Eye (tissue), 1 donor: ENCODE results near the gene MRPS26.
"Not testable (repeated sequence)": the region's sequence is repeated elsewhere in the genome, so short reads cannot be mapped to it uniquely, and the experiment has no call there.

Experiments
- DNase-seq: peaks from one replicate; pipeline ENCODE4 v3.0.0-alpha.2; 2015

Gene MRPS26

DNA sequence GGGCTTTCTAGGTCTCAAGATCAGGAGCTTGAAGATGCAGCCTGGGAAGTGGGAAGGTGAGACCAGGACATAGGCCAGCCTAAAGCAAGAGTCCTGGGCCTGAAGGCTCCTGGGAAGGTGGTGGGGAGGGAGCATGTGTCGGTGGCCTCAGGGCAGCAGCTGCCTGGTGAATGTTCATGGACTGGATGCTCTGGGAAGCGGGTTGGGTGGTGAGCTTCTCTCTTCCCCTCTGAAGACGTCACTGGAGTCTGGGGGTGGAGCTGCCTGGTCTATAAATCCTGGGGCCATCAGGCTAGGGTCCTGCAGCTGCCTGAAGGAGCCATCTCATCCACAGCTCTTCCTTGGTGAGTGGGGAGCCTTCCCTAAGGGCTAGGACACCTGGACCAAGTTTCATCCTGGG, 2.5 kb upstream of the MRPS26 start, which contains the start of gene GNRH2:
TSS of gene GNRH2 (plus strand) at position 301 of the 400 bp plus-strand sequence. CDS start 793 bp downstream, outside the sequence.
- no peak for DNase-seq

- no peak for DNase-seq
Observed at GRCh38 chr20:3044336-3044965, 1.4 kb upstream of the MRPS26 start.

GRCh38 chr20:3045042-3045815, 623 bp upstream of the MRPS26 start:
- no peak for DNase-seq

DNA sequence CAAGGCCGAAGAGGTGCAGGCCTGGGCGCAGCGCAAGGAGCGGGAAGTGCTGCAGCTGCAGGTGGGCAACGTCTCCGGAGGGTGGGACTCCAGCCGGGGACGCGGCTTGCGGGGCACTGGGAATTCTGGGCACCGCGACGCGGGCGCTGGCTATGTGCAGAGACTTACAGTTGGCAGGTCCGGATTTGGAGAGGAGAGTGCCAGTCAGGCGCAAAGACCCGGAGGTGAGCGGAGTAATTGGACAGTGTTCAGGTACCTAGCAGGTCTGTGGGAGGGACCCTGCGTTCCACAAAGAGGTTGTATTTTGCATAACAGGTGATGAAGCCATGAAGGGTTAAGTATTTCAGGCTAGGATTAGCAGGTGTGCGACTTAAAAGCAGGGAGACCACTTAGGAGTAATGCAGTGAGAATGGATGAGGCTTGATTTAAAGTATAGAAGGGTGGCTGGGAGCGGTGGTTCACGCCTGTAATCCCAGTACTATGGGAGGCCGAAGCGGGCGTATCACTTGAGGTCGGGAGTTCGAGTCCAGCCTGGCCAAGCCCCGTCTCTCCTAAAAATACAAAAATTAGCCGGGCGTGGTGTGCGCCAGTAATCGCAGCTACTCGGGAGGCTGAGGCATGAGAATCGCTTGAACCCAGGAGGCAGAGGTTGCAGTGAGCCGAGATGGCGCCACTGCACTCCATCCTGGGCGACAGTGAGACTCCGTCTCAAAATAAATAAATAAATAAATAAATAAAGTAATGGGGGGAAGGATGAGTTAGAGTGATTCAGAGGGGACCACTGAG, 1.0 kb downstream of the MRPS26 start:
- no peak for DNase-seq

DNA sequence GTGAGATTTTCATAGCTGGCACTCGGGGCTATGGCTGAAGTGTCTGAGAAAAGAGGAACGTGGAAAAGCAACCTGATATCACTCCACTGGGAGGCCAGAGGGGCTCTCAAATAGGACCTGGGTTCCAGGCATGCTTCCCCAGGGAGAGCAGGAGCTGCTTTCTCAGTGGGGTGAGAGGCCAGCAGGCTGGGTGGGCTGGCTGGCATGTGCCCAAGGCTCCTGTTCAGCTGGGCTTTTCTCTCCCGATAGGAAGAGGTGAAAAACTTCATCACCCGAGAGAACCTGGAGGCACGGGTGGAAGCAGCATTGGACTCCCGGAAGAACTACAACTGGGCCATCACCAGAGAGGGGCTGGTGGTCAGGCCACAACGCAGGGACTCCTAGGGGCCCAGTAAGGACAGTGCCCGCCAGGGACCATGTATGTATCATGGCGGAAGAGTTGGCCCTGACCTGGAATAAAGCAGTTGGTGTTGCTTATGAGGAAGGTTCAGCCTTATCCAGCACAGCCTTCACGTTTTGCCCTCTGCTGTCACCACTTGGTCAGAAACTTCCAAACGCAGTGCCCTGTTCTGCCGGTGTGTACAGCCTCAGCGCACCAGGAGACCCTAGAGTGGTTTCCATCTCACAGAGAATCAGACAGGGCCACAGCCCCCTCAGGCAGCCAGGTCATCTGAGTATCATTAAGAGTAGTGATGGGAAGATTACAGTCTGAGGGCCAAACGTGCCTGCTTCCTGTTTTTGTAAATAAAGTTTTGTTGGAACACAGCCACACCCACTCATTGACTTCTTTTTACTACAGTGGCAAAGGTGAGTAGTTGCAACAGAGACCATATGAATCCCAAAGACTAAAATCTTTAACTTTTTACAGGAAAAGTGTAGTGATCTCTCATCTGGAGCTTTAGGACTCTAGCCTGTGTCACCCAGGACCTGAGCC, 1.9 kb downstream of the MRPS26 start:
- no peak for DNase-seq

DNA sequence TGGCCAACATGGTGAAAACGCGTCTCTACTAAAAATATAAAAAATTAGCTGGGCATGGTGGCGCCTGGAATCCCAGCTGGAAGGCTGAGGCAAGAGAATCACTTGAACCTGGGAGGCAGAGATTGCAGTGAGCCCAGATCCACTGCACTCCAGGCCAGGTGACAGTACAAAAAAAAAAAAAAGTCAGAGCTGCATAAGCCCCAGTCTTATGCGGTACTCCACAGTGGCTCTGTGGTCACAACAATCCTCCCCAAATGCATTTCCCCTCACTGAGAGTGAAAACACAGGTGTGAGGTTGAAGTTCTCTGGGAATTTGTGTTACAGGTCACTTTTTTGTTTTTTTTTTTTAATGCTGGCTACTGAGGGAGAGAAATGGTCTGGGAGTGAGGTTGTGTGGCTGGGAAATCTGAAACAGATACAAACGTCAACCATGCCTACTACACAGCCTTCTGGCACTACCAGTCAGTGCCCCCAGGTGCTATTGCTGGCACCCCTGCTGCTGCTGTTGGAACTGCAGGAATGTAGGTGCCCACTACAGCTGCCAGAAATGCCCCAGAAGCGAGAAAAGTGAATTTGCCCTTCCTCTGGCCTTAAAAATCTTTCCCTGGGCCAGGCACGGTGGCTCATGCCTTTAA, 5.7 kb downstream of the MRPS26 start:
- DNase-seq: no peak

- DNase-seq: no peak
Observed at GRCh38 chr20:3059489-3059888, 13.6 kb downstream of the MRPS26 start.

GRCh38 chr20:3064119-3064518, 18.3 kb downstream of the MRPS26 start:
- DNase-seq: not testable (repeated sequence)

DNA sequence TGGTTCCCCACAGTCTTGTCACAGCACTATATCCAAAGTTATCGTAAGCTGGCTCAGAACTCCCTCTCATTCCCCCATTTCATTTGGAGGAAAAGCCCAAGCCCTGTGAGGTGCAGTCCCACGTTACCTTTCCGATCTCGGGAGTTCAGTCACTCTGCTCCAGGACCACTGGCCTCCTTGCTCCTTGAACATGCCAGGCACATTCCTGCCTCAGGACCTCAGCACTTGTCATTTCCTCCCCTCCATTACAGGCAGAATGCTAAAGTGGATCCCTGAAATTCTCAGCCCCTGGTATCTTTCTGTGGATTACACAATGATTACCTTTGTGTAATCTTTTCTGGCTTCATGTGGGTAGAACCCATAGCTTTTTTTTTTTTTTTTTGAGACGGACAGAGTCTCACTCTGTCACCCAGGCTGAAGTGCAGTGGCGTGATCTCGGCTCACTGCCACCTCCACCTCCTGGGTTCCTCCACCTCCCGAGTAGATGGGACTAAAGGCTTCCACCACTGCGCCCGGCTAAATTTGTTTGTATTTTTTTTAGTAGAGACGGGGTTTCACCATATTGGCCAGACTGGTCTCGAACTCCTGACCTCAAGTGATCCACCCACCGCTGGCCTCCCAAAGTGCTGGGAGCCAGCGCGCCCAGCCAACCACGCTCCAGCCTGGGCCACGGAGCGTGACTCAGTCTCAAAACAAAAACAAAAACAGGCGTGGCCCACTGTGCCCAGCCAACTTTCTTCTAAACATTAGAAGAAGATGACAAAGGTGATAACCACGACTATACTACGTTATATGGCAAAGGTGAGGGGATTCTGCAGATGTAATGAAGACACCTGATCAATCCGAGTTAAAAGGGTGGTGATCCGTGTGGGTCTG, 21.5 kb downstream of the MRPS26 start:
- no peak for DNase-seq

GRCh38 chr20:3068075-3068474, 22.2 kb downstream of the MRPS26 start:
- no peak for DNase-seq

- no peak for DNase-seq
Observed at GRCh38 chr20:3068986-3069900, 23.4 kb downstream of the MRPS26 start.

GRCh38 chr20:3070725-3071124, 24.9 kb downstream of the MRPS26 start:
- DNase-seq: no peak

GRCh38 chr20:3071266-3071609, 25.4 kb downstream of the MRPS26 start:
- no peak for DNase-seq

DNA sequence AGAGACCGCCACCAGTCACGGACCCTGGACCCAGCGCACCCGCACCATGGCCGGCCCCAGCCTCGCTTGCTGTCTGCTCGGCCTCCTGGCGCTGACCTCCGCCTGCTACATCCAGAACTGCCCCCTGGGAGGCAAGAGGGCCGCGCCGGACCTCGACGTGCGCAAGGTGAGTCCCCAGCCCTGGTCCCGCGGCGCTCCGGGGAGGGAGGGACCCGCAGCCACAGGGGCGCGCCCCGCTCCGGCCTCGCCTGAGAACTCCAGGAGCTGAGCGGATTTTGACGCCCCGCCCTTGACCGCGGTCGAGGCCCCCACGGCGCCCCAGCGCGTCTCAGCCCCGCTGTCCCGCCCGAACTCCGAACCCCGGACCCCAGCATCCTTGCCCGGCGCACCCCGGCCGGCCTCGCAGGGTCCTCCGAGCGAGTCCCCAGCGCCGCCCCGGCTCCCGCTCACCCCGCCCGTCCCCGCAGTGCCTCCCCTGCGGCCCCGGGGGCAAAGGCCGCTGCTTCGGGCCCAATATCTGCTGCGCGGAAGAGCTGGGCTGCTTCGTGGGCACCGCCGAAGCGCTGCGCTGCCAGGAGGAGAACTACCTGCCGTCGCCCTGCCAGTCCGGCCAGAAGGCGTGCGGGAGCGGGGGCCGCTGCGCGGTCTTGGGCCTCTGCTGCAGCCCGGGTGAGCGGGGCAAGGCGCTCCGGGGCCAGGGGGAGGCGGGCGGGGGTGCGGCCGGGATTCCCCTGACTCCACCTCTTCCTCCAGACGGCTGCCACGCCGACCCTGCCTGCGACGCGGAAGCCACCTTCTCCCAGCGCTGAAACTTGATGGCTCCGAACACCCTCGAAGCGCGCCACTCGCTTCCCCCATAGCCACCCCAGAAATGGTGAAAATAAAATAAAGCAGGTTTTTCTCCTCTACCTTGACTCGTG, 26.0 kb downstream of the MRPS26 start, which contains the start of gene OXT:
TSS of gene OXT (plus strand) at position 11 of the 920 bp plus-strand sequence. CDS start at position 47, 36 bp downstream.
- DNase-seq: peak; percentile 58

GRCh38 chr20:3072530-3073250, 26.8 kb downstream of the MRPS26 start:
- no peak for DNase-seq

DNA sequence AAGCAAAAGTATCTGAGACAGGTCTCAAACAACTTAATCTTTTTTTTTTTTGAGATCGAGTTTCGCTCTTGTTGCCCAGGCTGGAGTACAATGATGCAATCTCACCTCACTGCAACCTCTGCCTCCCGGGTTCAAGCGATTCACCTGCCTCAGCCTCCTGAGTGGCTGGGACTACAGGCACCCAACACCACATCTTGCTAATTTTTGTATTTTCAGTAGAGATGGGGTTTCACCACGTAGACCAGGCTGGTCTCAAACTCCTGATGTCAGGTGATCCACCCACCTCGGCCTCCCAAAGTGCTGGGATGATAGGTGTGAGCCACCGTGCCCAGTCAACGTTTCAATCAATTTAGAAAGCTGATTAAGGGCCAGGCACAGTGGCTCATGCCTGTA, 27.4 kb downstream of the MRPS26 start:
- not testable (repeated sequence) for DNase-seq

- DNase-seq: no peak
Observed at GRCh38 chr20:3074812-3075211, 29.0 kb downstream of the MRPS26 start.

- DNase-seq: not testable (repeated sequence)
Observed at GRCh38 chr20:3075315-3075714, 29.5 kb downstream of the MRPS26 start.
